ENCODE data around the gene SRP9. TPM values are rescaled to one million over a fixed set of nuclear protein-coding genes. Genes with fewer than 3 reads are reported as not detected.

Gene SRP9
- total RNA-seq, 1 donor from 2014 or later = 1,104 TPM

DNA sequence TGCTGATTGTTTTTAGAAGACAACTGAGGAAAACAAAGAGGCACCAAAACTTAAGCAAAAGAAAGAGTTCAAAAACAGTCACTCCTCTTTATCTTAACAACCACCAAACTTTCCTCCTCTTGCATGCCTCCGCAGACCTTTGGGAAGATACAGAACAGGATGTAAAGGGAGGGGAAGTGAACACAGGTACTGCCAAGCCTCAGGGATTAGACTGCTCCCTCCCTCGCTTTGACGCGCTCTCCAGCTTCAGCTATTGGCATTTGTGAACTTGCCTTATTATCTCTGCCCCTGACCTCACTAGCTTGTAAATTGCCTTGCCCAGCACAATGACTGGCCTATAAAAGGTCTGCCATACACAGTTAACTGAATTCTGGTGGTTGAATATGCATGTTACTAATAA, 4.8 kb upstream of the SRP9 start:
- no peak overlapping the region for H3K9ac ChIP-seq
- Mint-ChIP-seq H3K4me1 (peaks cover 46% of the 10 kb centered on the region), H3K4me3 (no peak overlapping the region), H3K9me3 (no peaks in the 10 kb centered on the region), H3K27me3 (ENCODE audit: insufficient read depth, low read depth) (peaks cover 7% of the 10 kb centered on the region), H3K36me3 (peaks cover 2% of the 10 kb centered on the region), H3K27ac (no peak overlapping the region)
- H3K9me3 ChIP-seq (ENCODE audit: low read depth) = no peaks in the 10 kb centered on the region
- H3K4me2 ChIP-seq = no peak overlapping the region
- H3K36me3 ChIP-seq = no peaks in the 10 kb centered on the region
- no peak overlapping the region for H3K27ac ChIP-seq
- no peaks in the 10 kb centered on the region for H3K27me3 ChIP-seq
- DNase-seq (ENCODE audit: low spot score) = no peak
- peaks cover 38% of the 10 kb centered on the region for H3F3A ChIP-seq (ENCODE audit: low read depth)
- H4K20me1 ChIP-seq (ENCODE audit: low read depth) = no peaks in the 10 kb centered on the region
- H2AFZ ChIP-seq (replicated peaks) = no peak overlapping the region
- peaks cover 1% of the 10 kb centered on the region for H3K79me2 ChIP-seq (ENCODE audit: low read depth)
- H3K4me1 ChIP-seq = peaks cover 10% of the 10 kb centered on the region
- H3K4me3 ChIP-seq = no peak overlapping the region
- no peak for TF ChIP-seq EZH2phosphoT487 (IDR thresholded peaks at IDR 0.05)
- no peak for TF ChIP-seq CTCF (IDR thresholded peaks at IDR 0.05)
- TF ChIP-seq EZH2 (IDR thresholded peaks at IDR 0.05) = no peak

DNA sequence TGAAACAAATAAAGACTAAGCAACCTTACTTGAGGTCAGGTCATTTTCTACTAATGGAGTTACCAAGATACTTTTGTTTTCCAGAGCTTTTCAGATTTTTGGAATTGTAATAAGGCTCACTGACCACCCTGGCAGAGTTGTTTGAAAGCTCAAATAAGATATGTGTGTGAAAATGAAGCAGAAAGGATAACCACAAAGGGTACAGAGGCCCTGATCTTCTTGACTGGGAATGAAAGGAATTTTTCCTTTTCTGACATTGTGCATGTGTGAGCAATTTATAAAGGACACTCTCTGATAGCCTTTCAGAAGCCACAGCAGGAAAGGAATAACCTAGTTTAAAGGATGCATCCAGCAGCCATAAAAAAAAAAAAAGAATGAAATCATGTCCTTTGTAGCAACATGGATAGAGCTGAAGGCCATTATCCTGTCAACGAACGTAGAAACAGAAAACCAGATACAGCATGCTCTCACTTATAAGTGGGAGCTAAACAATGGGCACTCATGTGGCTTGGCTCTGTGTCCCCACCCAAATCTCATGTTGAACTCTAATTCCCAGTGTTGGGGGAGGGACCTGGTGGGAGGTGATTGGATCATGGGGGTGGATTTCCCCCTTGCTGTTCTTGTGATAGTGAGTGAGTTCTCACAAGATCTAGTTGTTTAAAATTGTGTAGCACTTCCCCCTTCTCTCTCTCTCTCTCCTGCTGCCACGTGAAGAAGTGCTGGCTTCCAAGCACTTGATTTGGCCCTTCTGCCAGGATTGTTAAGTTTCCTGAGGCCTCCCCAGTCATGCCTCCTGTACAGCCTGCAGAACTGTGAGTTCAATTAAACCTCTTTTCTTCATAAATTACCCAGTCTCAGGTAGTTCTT, 3.1 kb upstream of the SRP9 start:
- no peak overlapping the region for H3K27ac ChIP-seq
- H2AFZ ChIP-seq (replicated peaks) = no peak overlapping the region
- H3K4me3 ChIP-seq = no peak overlapping the region
- peaks cover 44% of the 10 kb centered on the region for H3F3A ChIP-seq (ENCODE audit: low read depth)
- DNase-seq (ENCODE audit: low spot score) = no peak
- H3K9me3 ChIP-seq (ENCODE audit: low read depth) = no peaks in the 10 kb centered on the region
- H3K4me1 ChIP-seq = peaks cover 16% of the 10 kb centered on the region
- Mint-ChIP-seq H3K27ac (no peak overlapping the region), H3K4me3 (peak overlapping the region; percentile 64), H3K27me3 (ENCODE audit: insufficient read depth, low read depth) (peaks cover 4% of the 10 kb centered on the region), H3K4me1 (peaks cover 41% of the 10 kb centered on the region), H3K9me3 (no peaks in the 10 kb centered on the region), H3K36me3 (peaks cover 2% of the 10 kb centered on the region)
- no peaks in the 10 kb centered on the region for H3K36me3 ChIP-seq
- H3K4me2 ChIP-seq = no peak overlapping the region
- peaks cover 9% of the 10 kb centered on the region for H4K20me1 ChIP-seq (ENCODE audit: low read depth)
- peaks cover 18% of the 10 kb centered on the region for H3K79me2 ChIP-seq (ENCODE audit: low read depth)
- no peak for TF ChIP-seq CTCF (IDR thresholded peaks at IDR 0.05)
- H3K9ac ChIP-seq = no peak overlapping the region
- no peaks in the 10 kb centered on the region for H3K27me3 ChIP-seq

GRCh38 chr1:225776294-225776693, 1.3 kb upstream of the SRP9 start:
- H3K9me3 ChIP-seq (ENCODE audit: low read depth) = no peaks in the 10 kb centered on the region
- H3K36me3 ChIP-seq = no peaks in the 10 kb centered on the region
- H3F3A ChIP-seq (ENCODE audit: low read depth) = peaks cover 27% of the 10 kb centered on the region
- no peak overlapping the region for H3K4me3 ChIP-seq
- H4K20me1 ChIP-seq (ENCODE audit: low read depth) = peaks cover 27% of the 10 kb centered on the region
- H3K27me3 ChIP-seq = no peaks in the 10 kb centered on the region
- TF ChIP-seq EZH2 (IDR thresholded peaks at IDR 0.05) (no peak), EZH2phosphoT487 (IDR thresholded peaks at IDR 0.05) (no peak), CTCF (IDR thresholded peaks at IDR 0.05) (no peak)
- H3K4me2 ChIP-seq = no peak overlapping the region
- Mint-ChIP-seq H3K27me3 (ENCODE audit: insufficient read depth, low read depth) (peaks cover 4% of the 10 kb centered on the region), H3K36me3 (peaks cover 8% of the 10 kb centered on the region), H3K4me1 (peaks cover 36% of the 10 kb centered on the region), H3K27ac (no peak overlapping the region), H3K9me3 (no peaks in the 10 kb centered on the region), H3K4me3 (no peak overlapping the region)
- no peak for DNase-seq (ENCODE audit: low spot score)
- H3K4me1 ChIP-seq = peaks cover 22% of the 10 kb centered on the region
- H3K27ac ChIP-seq = no peak overlapping the region
- no peak overlapping the region for H2AFZ ChIP-seq (replicated peaks)
- peaks cover 36% of the 10 kb centered on the region for H3K79me2 ChIP-seq (ENCODE audit: low read depth)
- no peak overlapping the region for H3K9ac ChIP-seq
